ENCODE data around the gene TUSC2. TPM values are rescaled to one million over a fixed set of nuclear protein-coding genes. Genes with fewer than 3 reads are reported as not detected.
A peak's percentile ranks its signal among the peaks of the same experiment; 100 is the strongest.

Gene TUSC2
- polyA plus RNA-seq, 1 of the 3 experiments (the other 2 are of a cell fraction) = 58.7 TPM

DNA sequence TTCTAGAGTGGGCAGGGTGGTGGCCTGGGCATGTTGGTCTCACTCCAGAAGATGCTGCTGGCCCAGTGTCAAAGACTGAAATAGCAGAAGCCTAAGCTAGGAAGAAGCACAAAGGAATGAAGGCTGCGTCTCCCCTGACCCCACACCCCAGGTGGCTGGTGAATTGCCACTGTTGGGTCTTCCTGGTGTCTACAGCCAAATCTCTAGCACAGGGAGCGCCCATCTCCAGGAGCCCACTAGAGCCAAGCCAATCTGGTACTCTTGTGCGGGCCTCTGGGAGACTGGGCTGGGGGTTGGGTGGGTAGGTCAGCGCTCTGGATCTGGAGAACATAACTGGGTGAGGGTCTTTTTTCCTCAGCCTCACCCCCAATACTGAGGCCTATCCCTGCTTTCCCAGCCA lies 894 bp downstream of the TUSC2 start:
- POLR2A ChIA-PET = interaction anchor here (1.2 to 2.5 kb wide), 2 partner anchors 11 to 28 kb away, joined by 5 to 38 read pairs; partner anchors contain the start of genes HYAL3 and NAA80
- Histone ChIP-seq H3K4me1 (ENCODE audit: control insufficient read depth in 1 of 2, insufficient read depth in 2 of 2, low read depth in 1 of 2, low read length in 1 of 2) (peaks cover 0 to 21% of the 10 kb centered on the region in 2 experiments; a peak in 2 of 4 replicates), H3K79me2 (ENCODE audit: insufficient read depth) (peaks cover 39% of the 10 kb centered on the region), H3K9me2 (no peaks in the 10 kb centered on the region), H3K27ac (ENCODE audit: low read depth in 2 of 2, low read length in 1 of 2) (no peak overlapping the region), H3K27me3 (ENCODE audit: insufficient read depth) (no peaks in the 10 kb centered on the region), H3F3A (replicated peaks; ENCODE audit: insufficient read depth) (peaks cover 37% of the 10 kb centered on the region), H3K9me3 (no peaks in the 10 kb centered on the region), H3K36me3 (replicated peaks in 1 of 2; ENCODE audit: control insufficient read depth in 1 of 2, insufficient read depth in 2 of 2, low read length in 1 of 2) (peaks cover 10 to 45% of the 10 kb centered on the region in 2 experiments), H3K4me2 (peak overlapping the region; percentile 87), H4K20me1 (ENCODE audit: insufficient read depth) (no peaks in the 10 kb centered on the region), H2AFZ (ENCODE audit: low read depth) (no peak overlapping the region), H3K4me3 (ENCODE audit: low read depth in 2 of 2, low read length in 1 of 2) (peak overlapping the region; percentile 88 to 97), H3K9ac (peak overlapping the region; percentile 77)
- no peak for DNase-seq
- WGBS (ENCODE audit: low lambda C conversion rate) = 20% methylated on average over 2 of the region's 4 CpGs
- CTCF ChIA-PET = interaction anchor here (1.1 to 2.3 kb wide), 7 partner anchors 9 to 135 kb away, joined by 3 to 10 read pairs (median 7); partner anchors contain the start of gene HYAL1
- TF ChIP-seq MEF2A (IDR thresholded peaks at IDR 0.05; ENCODE audit: borderline replicate concordance, low read depth) (no peak), GATA2 (CRISPR knock-in tag; IDR thresholded peaks at IDR 0.05) (no peak), RFX5 (IDR thresholded peaks at IDR 0.05; ENCODE audit: low read length) (no peak), TAF1 (IDR thresholded peaks at IDR 0.05; ENCODE audit: borderline replicate concordance, low read depth, low read length) (no peak), EP300 (IDR thresholded peaks at IDR 0.05; ENCODE audit: borderline replicate concordance in 1 of 2, low read depth in 1 of 2, low read length in 1 of 2) (no peak), RXRA (IDR thresholded peaks at IDR 0.05; ENCODE audit: borderline replicate concordance, low read depth) (no peak), POLR2AphosphoS5 (IDR thresholded peaks at IDR 0.05; ENCODE audit: low read depth, low read length) (no peak), CHD2 (IDR thresholded peaks at IDR 0.05; ENCODE audit: low read length, partially characterized antibody) (no peak)
- TF ChIP-seq, protein P1, sequence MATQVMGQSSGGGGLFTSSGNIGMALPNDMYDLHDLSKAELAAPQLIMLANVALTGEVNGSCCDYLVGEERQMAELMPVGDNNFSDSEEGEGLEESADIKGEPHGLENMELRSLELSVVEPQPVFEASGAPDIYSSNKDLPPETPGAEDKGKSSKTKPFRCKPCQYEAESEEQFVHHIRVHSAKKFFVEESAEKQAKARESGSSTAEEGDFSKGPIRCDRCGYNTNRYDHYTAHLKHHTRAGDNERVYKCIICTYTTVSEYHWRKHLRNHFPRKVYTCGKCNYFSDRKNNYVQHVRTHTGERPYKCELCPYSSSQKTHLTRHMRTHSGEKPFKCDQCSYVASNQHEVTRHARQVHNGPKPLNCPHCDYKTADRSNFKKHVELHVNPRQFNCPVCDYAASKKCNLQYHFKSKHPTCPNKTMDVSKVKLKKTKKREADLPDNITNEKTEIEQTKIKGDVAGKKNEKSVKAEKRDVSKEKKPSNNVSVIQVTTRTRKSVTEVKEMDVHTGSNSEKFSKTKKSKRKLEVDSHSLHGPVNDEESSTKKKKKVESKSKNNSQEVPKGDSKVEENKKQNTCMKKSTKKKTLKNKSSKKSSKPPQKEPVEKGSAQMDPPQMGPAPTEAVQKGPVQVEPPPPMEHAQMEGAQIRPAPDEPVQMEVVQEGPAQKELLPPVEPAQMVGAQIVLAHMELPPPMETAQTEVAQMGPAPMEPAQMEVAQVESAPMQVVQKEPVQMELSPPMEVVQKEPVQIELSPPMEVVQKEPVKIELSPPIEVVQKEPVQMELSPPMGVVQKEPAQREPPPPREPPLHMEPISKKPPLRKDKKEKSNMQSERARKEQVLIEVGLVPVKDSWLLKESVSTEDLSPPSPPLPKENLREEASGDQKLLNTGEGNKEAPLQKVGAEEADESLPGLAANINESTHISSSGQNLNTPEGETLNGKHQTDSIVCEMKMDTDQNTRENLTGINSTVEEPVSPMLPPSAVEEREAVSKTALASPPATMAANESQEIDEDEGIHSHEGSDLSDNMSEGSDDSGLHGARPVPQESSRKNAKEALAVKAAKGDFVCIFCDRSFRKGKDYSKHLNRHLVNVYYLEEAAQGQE (IDR thresholded peaks at IDR 0.05; ENCODE audit: low read depth, low read length) = no peak
- TF ChIP-seq, protein P2, sequence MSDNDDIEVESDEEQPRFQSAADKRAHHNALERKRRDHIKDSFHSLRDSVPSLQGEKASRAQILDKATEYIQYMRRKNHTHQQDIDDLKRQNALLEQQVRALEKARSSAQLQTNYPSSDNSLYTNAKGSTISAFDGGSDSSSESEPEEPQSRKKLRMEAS (IDR thresholded peaks at IDR 0.05; ENCODE audit: low read depth) = no peak

- Histone ChIP-seq H3K36me3 (replicated peaks in 1 of 2; ENCODE audit: control insufficient read depth in 1 of 2, insufficient read depth in 2 of 2, low read length in 1 of 2) (peaks cover 4 to 36% of the 10 kb centered on the region in 2 experiments), H3K9ac (no peak overlapping the region), H2AFZ (ENCODE audit: low read depth) (no peak overlapping the region), H3K4me3 (ENCODE audit: low read depth in 2 of 2, low read length in 1 of 2) (no peak overlapping the region), H3K9me3 (no peaks in the 10 kb centered on the region), H3K27ac (ENCODE audit: low read depth in 2 of 2, low read length in 1 of 2) (no peak overlapping the region), H3K4me2 (no peak overlapping the region), H4K20me1 (ENCODE audit: insufficient read depth) (no peaks in the 10 kb centered on the region), H3F3A (replicated peaks; ENCODE audit: insufficient read depth) (peaks cover 36% of the 10 kb centered on the region), H3K9me2 (no peaks in the 10 kb centered on the region), H3K4me1 (ENCODE audit: control insufficient read depth in 1 of 2, insufficient read depth in 2 of 2, low read depth in 1 of 2, low read length in 1 of 2) (peaks cover 0 to 25% of the 10 kb centered on the region in 2 experiments; a peak in 2 of 4 replicates), H3K27me3 (ENCODE audit: insufficient read depth) (no peaks in the 10 kb centered on the region), H3K79me2 (ENCODE audit: insufficient read depth) (peaks cover 29% of the 10 kb centered on the region)
- CTCF ChIA-PET = interaction anchor here (1.5 kb wide), 1 partner anchor 9 kb away, joined by 4 read pairs; no protein-coding TSS in a partner anchor
- 92% methylated on average over 8 of the region's 8 CpGs for WGBS (ENCODE audit: low lambda C conversion rate)
- TF ChIP-seq CHD2 (IDR thresholded peaks at IDR 0.05; ENCODE audit: low read length, partially characterized antibody) (no peak), FOSL2 (IDR thresholded peaks at IDR 0.05; ENCODE audit: borderline replicate concordance, low read depth) (no peak), NFIC (IDR thresholded peaks at IDR 0.05; ENCODE audit: borderline replicate concordance) (no peak), MEF2A (IDR thresholded peaks at IDR 0.05; ENCODE audit: borderline replicate concordance, low read depth) (no peak), TCF12 (IDR thresholded peaks at IDR 0.05) (no peak), CTCF (IDR thresholded peaks at IDR 0.05) (no peak), USF1 (IDR thresholded peaks at IDR 0.05; ENCODE audit: borderline replicate concordance, low read depth) (no peak), RCOR1 (IDR thresholded peaks at IDR 0.05; ENCODE audit: low read length) (no peak), ZBTB33 (IDR thresholded peaks at IDR 0.05; ENCODE audit: borderline replicate concordance, low read depth) (no peak)
- TF ChIP-seq, protein P2 (IDR thresholded peaks at IDR 0.05; ENCODE audit: low read depth) = no peak
- no peak for DNase-seq
- POLR2A ChIA-PET = no interaction called here
Measured at GRCh38 chr3:50326182-50326541, 1.9 kb downstream of the TUSC2 start.
